Measurements from ENCODE around the gene ANKRD13B. TPM values are rescaled to one million over a fixed set of nuclear protein-coding genes. Genes with fewer than 3 reads are reported as not detected.
A peak's percentile ranks its signal among the peaks of the same experiment; 100 is the strongest.

ANKRD13B gene
- 10 to 100 TPM in 1 of 9 donors, 1 to 10 TPM in 8; 2.5 to 11.7 (median 4.6) TPM for total RNA-seq
- polyA plus RNA-seq = 10 to 100 TPM in 1 of 3 donors, 1 to 10 TPM in 2; 1.0 to 23.8 (median 7.2) TPM
- long read RNA-seq, donor 1 = 0 reads
- long read RNA-seq, donor 2 = 0 reads
- long read RNA-seq, donor 3 = 0 reads
- long read RNA-seq, donor 4 = 0 reads
- long read RNA-seq, donor 5, partial matches to known transcripts = 2 of 3 reads
- long read RNA-seq, donor 5, other reads (novel, unspliced or antisense) = 1 of 3 reads
- long read RNA-seq, donor 6 = 0 reads
- long read RNA-seq, donor 7 = 0 reads
- long read RNA-seq, donor 8 = 0 reads
- long read RNA-seq, donor 9 = 0 reads
- long read RNA-seq, donor 10 = 0 reads

- 0 to 1% (median 0%) methylated on average over 48 to 96 of the region's 96 CpGs; no CpG with 5 or more reads in 1 of the 4 donors for WGBS, 4 donors
- intact Hi-C loops (cut with DNase I) = no loop called here
- DNase-seq = peak in 2 of 7 donors; percentile 22 to 48
- H3K4me3 ChIP-seq = peak within 1 kb of the TSS in 3 of 4 donors; percentile 10 to 84 (median 34)
- peak within 1 kb of the TSS in 3 of 5 donors; percentile 48 to 84 (median 77) for H3K27ac ChIP-seq
- no peaks in the 10 kb centered on the region for H3K36me3 ChIP-seq (replicated peaks in 1 of 2)
- TF ChIP-seq CTCF (IDR thresholded peaks at IDR 0.05) (no peak), POLR2A (IDR thresholded peaks at IDR 0.05) (no peak)
- H3K4me1 ChIP-seq (replicated peaks in 1 of 2) = peaks cover 45 to 47% of the 10 kb centered on the region in 2 donors
- H3K9me3 ChIP-seq (replicated peaks in 1 of 3) = no peaks in the 10 kb centered on the region
- H3K27me3 ChIP-seq = no peaks in the 10 kb centered on the region
These were observed at the start of gene ANKRD13B for GRCh38 chr17:29592850-29593551. TSS of gene ANKRD13B (plus strand) at chr17:29593132. CDS start at chr17:29593622, 490 bp downstream.

DNA sequence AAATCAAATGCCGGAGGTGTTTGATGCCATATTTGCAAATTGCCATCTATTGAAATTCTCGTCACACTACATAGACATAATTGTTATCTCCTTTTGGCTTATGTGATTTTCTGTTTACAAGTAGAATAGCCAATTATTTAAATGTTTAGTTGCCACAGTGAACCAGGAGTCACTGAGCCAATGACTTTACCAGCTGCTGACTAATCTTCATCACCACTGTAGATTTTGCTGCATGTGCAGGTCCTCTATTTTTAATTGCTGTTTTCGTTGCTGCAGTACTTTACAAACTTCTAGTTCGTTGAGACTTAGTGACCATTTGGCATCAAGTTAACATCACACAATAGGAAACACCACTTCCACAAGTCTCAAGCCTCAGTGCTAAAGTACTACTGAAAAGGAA lies 48.9 kb upstream of the ANKRD13B start:
- Histone ChIP-seq H3K4me3 (no peak overlapping the region), H3K36me3 (replicated peaks in 1 of 2) (peaks cover 0 to 24% of the 10 kb centered on the region in 2 donors), H3K27ac (no peak overlapping the region), H3K27me3 (no peaks in the 10 kb centered on the region), H3K9me3 (replicated peaks in 1 of 3) (no peaks in the 10 kb centered on the region), H3K4me1 (replicated peaks in 1 of 2) (no peaks in the 10 kb centered on the region)
- 86 to 90% (median 89%) methylated on average over 4 of the region's 4 CpGs for WGBS, 4 donors
- intact Hi-C loops (cut with DNase I) = no loop called here
- no peak for DNase-seq
- TF ChIP-seq CTCF (IDR thresholded peaks at IDR 0.05) (no peak), POLR2A (IDR thresholded peaks at IDR 0.05) (no peak)

DNA sequence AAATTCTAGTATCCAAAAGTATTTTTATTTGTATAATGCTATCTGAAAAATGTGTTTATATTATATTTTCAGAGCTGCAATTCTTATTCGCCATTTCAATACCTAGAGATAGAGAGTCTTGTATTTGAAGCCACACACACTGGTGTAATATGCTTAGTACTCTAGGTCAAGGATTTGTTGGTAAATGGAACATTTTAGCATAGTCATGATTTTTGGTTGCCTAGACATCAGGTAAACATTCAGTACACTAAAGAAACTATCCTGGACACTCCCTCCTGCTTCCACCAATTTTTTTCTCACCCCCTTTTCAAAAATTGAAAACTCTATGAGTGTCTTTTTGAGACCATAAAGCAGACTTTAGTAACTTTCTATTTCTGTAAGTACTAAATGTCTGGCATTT lies 46.8 kb upstream of the ANKRD13B start:
- no peak for DNase-seq
- Histone ChIP-seq H3K27ac (no peak overlapping the region), H3K9me3 (replicated peaks in 1 of 3) (no peaks in the 10 kb centered on the region), H3K4me3 (no peak overlapping the region), H3K27me3 (no peaks in the 10 kb centered on the region), H3K4me1 (replicated peaks in 1 of 2) (peaks cover 0 to 7% of the 10 kb centered on the region in 2 donors), H3K36me3 (replicated peaks in 1 of 2) (peaks cover 0 to 21% of the 10 kb centered on the region in 2 donors)
- no peak for TF ChIP-seq CTCF (IDR thresholded peaks at IDR 0.05)
- no peak for TF ChIP-seq POLR2A (IDR thresholded peaks at IDR 0.05)
- intact Hi-C loops (cut with DNase I) = no loop called here
- WGBS, 4 donors = 88 to 94% (median 91%) methylated on average over 1 of the region's 1 CpG

DNA sequence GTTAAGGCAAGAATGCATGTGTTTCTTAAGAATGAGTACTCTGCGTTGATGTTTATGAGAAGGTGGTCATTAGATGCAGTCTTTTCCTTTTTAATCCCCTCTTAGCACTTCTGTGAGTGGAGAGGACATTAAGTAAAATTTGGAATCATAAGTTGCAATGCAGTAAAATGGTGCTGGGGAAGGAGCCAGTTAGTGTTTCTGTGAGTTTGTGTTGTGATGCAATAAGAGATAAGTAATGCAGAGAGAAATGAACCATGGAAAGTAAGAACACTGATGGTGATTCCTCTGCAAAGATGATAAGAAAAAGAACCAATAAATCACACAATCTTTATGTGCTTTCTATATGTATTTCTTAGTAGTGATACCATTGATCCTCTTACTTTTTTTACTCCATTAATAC lies 46.1 kb upstream of the ANKRD13B start:
- Histone ChIP-seq H3K36me3 (replicated peaks in 1 of 2) (peaks cover 0 to 21% of the 10 kb centered on the region in 2 donors), H3K4me3 (no peak overlapping the region), H3K27me3 (no peaks in the 10 kb centered on the region), H3K4me1 (replicated peaks in 1 of 2) (peaks cover 0 to 7% of the 10 kb centered on the region in 2 donors), H3K9me3 (replicated peaks in 1 of 3) (no peaks in the 10 kb centered on the region), H3K27ac (no peak overlapping the region)
- WGBS, 4 donors = 96 to 98% (median 97%) methylated on average over 1 of the region's 1 CpG
- no peak for TF ChIP-seq CTCF (IDR thresholded peaks at IDR 0.05)
- TF ChIP-seq POLR2A (IDR thresholded peaks at IDR 0.05) = no peak
- intact Hi-C loops (cut with DNase I) = no loop called here
- no peak for DNase-seq
